ENCODE results near the gene CCDC121.

The CCDC121 gene

GRCh38 chr2:27628767-27629709, at the start of gene CCDC121, which contains the start of gene GPN1:
CCDC121 (minus strand) TSS chr2:27629012; CDS start chr2:27627799, 1,213 bp downstream.
GPN1 (plus strand) TSS chr2:27629050; CDS start chr2:27629059, 9 bp downstream.
- peak; percentile 64 for DNase-seq (ENCODE audit: low read depth)
- no peak for TF ChIP-seq CTCF (conservative IDR thresholded peaks at IDR 0.05; ENCODE audit: low read depth, low read length)
- peak within 1 kb of the TSS; percentile 99 for H3K4me3 ChIP-seq (ENCODE audit: low read length)

- H3K4me3 ChIP-seq (ENCODE audit: low read length) = no peak overlapping the region
- no peak for DNase-seq (ENCODE audit: low read depth)
- TF ChIP-seq CTCF (conservative IDR thresholded peaks at IDR 0.05; ENCODE audit: low read depth, low read length) = no peak
Observed at GRCh38 chr2:27672723-27673486, 44.1 kb upstream of the CCDC121 start.

- TF ChIP-seq CTCF (conservative IDR thresholded peaks at IDR 0.05; ENCODE audit: low read depth, low read length) = no peak
- DNase-seq (ENCODE audit: low read depth) = no peak
- H3K4me3 ChIP-seq (ENCODE audit: low read length) = no peak overlapping the region
Observed at GRCh38 chr2:27671235-27671634, 42.4 kb upstream of the CCDC121 start.

- H3K4me3 ChIP-seq (ENCODE audit: low read length) = no peak overlapping the region
- DNase-seq (ENCODE audit: low read depth) = no peak
- no peak for TF ChIP-seq CTCF (conservative IDR thresholded peaks at IDR 0.05; ENCODE audit: low read depth, low read length)
Observed at GRCh38 chr2:27667446-27667845, 38.6 kb upstream of the CCDC121 start.

GRCh38 chr2:27664622-27665363, 36.0 kb upstream of the CCDC121 start:
- H3K4me3 ChIP-seq (ENCODE audit: low read length) = peak overlapping the region; percentile 91
- TF ChIP-seq CTCF (conservative IDR thresholded peaks at IDR 0.05; ENCODE audit: low read depth, low read length) = no peak
- DNase-seq (ENCODE audit: low read depth) = no peak

- no peak for TF ChIP-seq CTCF (conservative IDR thresholded peaks at IDR 0.05; ENCODE audit: low read depth, low read length)
- no peak for DNase-seq (ENCODE audit: low read depth)
- peak overlapping the region; percentile 91 for H3K4me3 ChIP-seq (ENCODE audit: low read length)
Observed at GRCh38 chr2:27664154-27664574, 35.4 kb upstream of the CCDC121 start.

All from retinal pigment epithelial cell (primary cell).